HG03575 (cell line): ENCODE results near the gene TMED9.
"Not testable (repeated sequence)": the region's sequence is repeated elsewhere in the genome, so short reads cannot be mapped to it uniquely, and the experiment has no call there.

Experiments
- ATAC-seq: cut with Tn5 transposase; IDR thresholded peaks from one replicate; pipeline ENCODE4 v1.9.1; 2021; ENCODE audit not compliant: unreplicated experiment, insufficient number of reproducible peaks, low FRiP score; ENCODE audit errors: extremely low read depth

TMED9 gene

GRCh38 chr5:177603631-177604030, 11.6 kb downstream of the TMED9 start:
- ATAC-seq, result no peak

GRCh38 chr5:177604116-177604521, 12.1 kb downstream of the TMED9 start:
- ATAC-seq, result no peak

- ATAC-seq, result no peak
Measured at GRCh38 chr5:177604656-177605055, 12.7 kb downstream of the TMED9 start.

GRCh38 chr5:177605078-177605477, 13.1 kb downstream of the TMED9 start:
- ATAC-seq, result no peak

- ATAC-seq, result no peak
Measured at GRCh38 chr5:177605667-177606066, 13.7 kb downstream of the TMED9 start.

- no peak for ATAC-seq
Measured at GRCh38 chr5:177606071-177607051, 14.4 kb downstream of the TMED9 start.

- ATAC-seq, result no peak
Measured at GRCh38 chr5:177607115-177607451, 15.1 kb downstream of the TMED9 start.

GRCh38 chr5:177607452-177608192, 15.6 kb downstream of the TMED9 start:
- ATAC-seq, result no peak

GRCh38 chr5:177608243-177609075, 16.5 kb downstream of the TMED9 start:
- ATAC-seq, result no peak

GRCh38 chr5:177609076-177610059, 17.4 kb downstream of the TMED9 start:
- no peak for ATAC-seq

GRCh38 chr5:177610131-177610769, 18.2 kb downstream of the TMED9 start:
- ATAC-seq, result no peak

- ATAC-seq, result no peak
Measured at GRCh38 chr5:177610770-177611445, 18.9 kb downstream of the TMED9 start.

- ATAC-seq, result no peak
Measured at GRCh38 chr5:177611446-177612214, 19.6 kb downstream of the TMED9 start.

- no peak for ATAC-seq
Measured at GRCh38 chr5:177612215-177612673, 20.2 kb downstream of the TMED9 start.

GRCh38 chr5:177620560-177620959, 28.6 kb downstream of the TMED9 start:
- ATAC-seq, result no peak

GRCh38 chr5:177624172-177624571, 32.2 kb downstream of the TMED9 start:
- not testable (repeated sequence) for ATAC-seq
